Mesenteric fat pad (tissue), 1 donor: ENCODE measurements around the gene ABCA5. TPM values are rescaled to one million over a fixed set of nuclear protein-coding genes. Genes with fewer than 3 reads are reported as not detected.

ENCODE experiments used
- DNase-seq: peaks from one replicate; pipeline ENCODE4 v3.0.0-alpha.2; 2020; ENCODE audit warnings: low spot score
- total RNA-seq: library from RNA; stranded (reverse); fragmentation: NEBNext Ultra II Directional; extraction: Animal tissue kit (Norgen Biotek cat#: 25700); gene quantifications from one replicate; pipeline ENCODE4 v1.2.1, GENCODE V29; 2021
- donor health status: DM: yes; HTN: yes; CAD: no.

Gene ABCA5
- total RNA-seq, 1 donor from 2014 or later: 73.8 TPM

- DNase-seq: no peak
Observed at GRCh38 chr17:69269131-69269998, 57.6 kb downstream of the ABCA5 start.

- DNase-seq: no peak
Observed at GRCh38 chr17:69268543-69269014, 58.4 kb downstream of the ABCA5 start.

GRCh38 chr17:69267219-69267618, 59.7 kb downstream of the ABCA5 start:
- no peak for DNase-seq

GRCh38 chr17:69265873-69266272, 61.1 kb downstream of the ABCA5 start:
- DNase-seq: no peak

GRCh38 chr17:69254187-69254586, 72.7 kb downstream of the ABCA5 start:
- DNase-seq: no peak

GRCh38 chr17:69250641-69251040, 76.3 kb downstream of the ABCA5 start:
- no peak for DNase-seq

GRCh38 chr17:69246726-69247375, 80.1 kb downstream of the ABCA5 start:
- no peak for DNase-seq

GRCh38 chr17:69246202-69246601, 80.7 kb downstream of the ABCA5 start:
- DNase-seq: no peak

- DNase-seq: no peak
Observed at GRCh38 chr17:69245617-69246016, 81.3 kb downstream of the ABCA5 start.

- no peak for DNase-seq
Observed at GRCh38 chr17:69239611-69240600, 87.0 kb downstream of the ABCA5 start.

- DNase-seq: no peak
Observed at GRCh38 chr17:69236946-69237345, 90.0 kb downstream of the ABCA5 start.

GRCh38 chr17:69236464-69236863, 90.5 kb downstream of the ABCA5 start:
- DNase-seq: no peak

- DNase-seq: no peak
Observed at GRCh38 chr17:69235338-69236058, 91.4 kb downstream of the ABCA5 start.

GRCh38 chr17:69232650-69233049, 94.3 kb downstream of the ABCA5 start:
- no peak for DNase-seq

GRCh38 chr17:69231521-69231920, 95.4 kb downstream of the ABCA5 start:
- DNase-seq: no peak

- no peak for DNase-seq
Observed at GRCh38 chr17:69230939-69231338, 96.0 kb downstream of the ABCA5 start.

GRCh38 chr17:69228576-69228975, 98.4 kb downstream of the ABCA5 start, which contains the start of gene ABCA10:
Gene ABCA10, minus strand, starts transcription at chr17:69228824. Its CDS starts 3,466 bp downstream, at chr17:69225358.
- no peak for DNase-seq

GRCh38 chr17:69228018-69228417, 98.9 kb downstream of the ABCA5 start:
- DNase-seq: no peak

- no peak for DNase-seq
Observed at GRCh38 chr17:69227541-69227940, 99.4 kb downstream of the ABCA5 start.

- DNase-seq: no peak
Observed at GRCh38 chr17:69223809-69224208, 103.1 kb downstream of the ABCA5 start.
